Measurements from ENCODE around the gene CNIH2.

Gene CNIH2

GRCh38 chr11:66329165-66329673 is 51.2 kb downstream of the CNIH2 start:
- TF ChIP-seq EZH2 (optimal IDR thresholded peaks at IDR 0.05; ENCODE audit: low read depth, low read length) (no peak), EZH2phosphoT487 (IDR thresholded peaks at IDR 0.05; ENCODE audit: low read length) (no peak), CTCF (IDR thresholded peaks at IDR 0.05; ENCODE audit: low read length) (no peak)
- H3K4me2 ChIP-seq (ENCODE audit: low read depth, low read length): no peak overlapping the region
- no peak for DNase-seq
- no peaks in the 10 kb centered on the region for H4K20me1 ChIP-seq (ENCODE audit: insufficient read depth, low read length)
- H3K27ac ChIP-seq (ENCODE audit: low read length): no peak overlapping the region
- no peak overlapping the region for H2AFZ ChIP-seq (ENCODE audit: low read length)
- no peaks in the 10 kb centered on the region for H3K9me3 ChIP-seq (replicated peaks; ENCODE audit: insufficient read depth, low read length)
- no peaks in the 10 kb centered on the region for H3K36me3 ChIP-seq (replicated peaks; ENCODE audit: insufficient read depth, low read length)
- no peak overlapping the region for H3K9ac ChIP-seq (ENCODE audit: low read length)
- peaks cover 43% of the 10 kb centered on the region for H3K27me3 ChIP-seq (replicated peaks; ENCODE audit: insufficient read depth, low read length)
- no peaks in the 10 kb centered on the region for H3K79me2 ChIP-seq (ENCODE audit: low read length)
- no peaks in the 10 kb centered on the region for H3K9me2 ChIP-seq (replicated peaks; ENCODE audit: insufficient read depth, low read length)
- H3F3A ChIP-seq (ENCODE audit: insufficient read depth, low read length): no peaks in the 10 kb centered on the region
- H3K4me1 ChIP-seq (ENCODE audit: low read length): no peaks in the 10 kb centered on the region
- H3K4me3 ChIP-seq (ENCODE audit: low read length): no peak overlapping the region

- TF ChIP-seq CTCF (IDR thresholded peaks at IDR 0.05; ENCODE audit: low read length) (no peak), EZH2phosphoT487 (IDR thresholded peaks at IDR 0.05; ENCODE audit: low read length) (no peak), EZH2 (optimal IDR thresholded peaks at IDR 0.05; ENCODE audit: low read depth, low read length) (no peak)
- H3K4me2 ChIP-seq (ENCODE audit: low read depth, low read length): no peak overlapping the region
- H3K4me3 ChIP-seq (ENCODE audit: low read length): no peak overlapping the region
- no peak overlapping the region for H3K27ac ChIP-seq (ENCODE audit: low read length)
- H3K9me3 ChIP-seq (replicated peaks; ENCODE audit: insufficient read depth, low read length): no peaks in the 10 kb centered on the region
- no peak overlapping the region for H3K9ac ChIP-seq (ENCODE audit: low read length)
- no peaks in the 10 kb centered on the region for H3K9me2 ChIP-seq (replicated peaks; ENCODE audit: insufficient read depth, low read length)
- peaks cover 55% of the 10 kb centered on the region for H3K27me3 ChIP-seq (replicated peaks; ENCODE audit: insufficient read depth, low read length)
- no peaks in the 10 kb centered on the region for H3K36me3 ChIP-seq (replicated peaks; ENCODE audit: insufficient read depth, low read length)
- H3F3A ChIP-seq (ENCODE audit: insufficient read depth, low read length): no peaks in the 10 kb centered on the region
- no peak for DNase-seq
- no peaks in the 10 kb centered on the region for H4K20me1 ChIP-seq (ENCODE audit: insufficient read depth, low read length)
- H3K4me1 ChIP-seq (ENCODE audit: low read length): no peaks in the 10 kb centered on the region
- H3K79me2 ChIP-seq (ENCODE audit: low read length): no peaks in the 10 kb centered on the region
- H2AFZ ChIP-seq (ENCODE audit: low read length): no peak overlapping the region
These were observed 53.0 kb downstream of the CNIH2 start for GRCh38 chr11:66330931-66331330.

- Histone ChIP-seq H3K36me3 (replicated peaks; ENCODE audit: insufficient read depth, low read length) (no peaks in the 10 kb centered on the region), H3K79me2 (ENCODE audit: low read length) (no peaks in the 10 kb centered on the region), H3K4me2 (ENCODE audit: low read depth, low read length) (no peak overlapping the region), H3F3A (ENCODE audit: insufficient read depth, low read length) (no peaks in the 10 kb centered on the region), H3K27ac (ENCODE audit: low read length) (no peak overlapping the region), H3K9ac (ENCODE audit: low read length) (no peak overlapping the region), H3K27me3 (replicated peaks; ENCODE audit: insufficient read depth, low read length) (peaks cover 55% of the 10 kb centered on the region), H3K4me1 (ENCODE audit: low read length) (no peaks in the 10 kb centered on the region), H3K4me3 (ENCODE audit: low read length) (no peak overlapping the region), H4K20me1 (ENCODE audit: insufficient read depth, low read length) (no peaks in the 10 kb centered on the region), H3K9me3 (replicated peaks; ENCODE audit: insufficient read depth, low read length) (no peaks in the 10 kb centered on the region), H3K9me2 (replicated peaks; ENCODE audit: insufficient read depth, low read length) (no peaks in the 10 kb centered on the region), H2AFZ (ENCODE audit: low read length) (no peak overlapping the region)
- TF ChIP-seq CTCF (IDR thresholded peaks at IDR 0.05; ENCODE audit: low read length) (no peak), EZH2 (optimal IDR thresholded peaks at IDR 0.05; ENCODE audit: low read depth, low read length) (no peak), EZH2phosphoT487 (IDR thresholded peaks at IDR 0.05; ENCODE audit: low read length) (no peak)
- DNase-seq: no peak
These were observed 53.8 kb downstream of the CNIH2 start for GRCh38 chr11:66331542-66332370.

All from MM.1S (cell line).